Measurements from ENCODE around the gene ZC3H12A.

ZC3H12A gene

DNA sequence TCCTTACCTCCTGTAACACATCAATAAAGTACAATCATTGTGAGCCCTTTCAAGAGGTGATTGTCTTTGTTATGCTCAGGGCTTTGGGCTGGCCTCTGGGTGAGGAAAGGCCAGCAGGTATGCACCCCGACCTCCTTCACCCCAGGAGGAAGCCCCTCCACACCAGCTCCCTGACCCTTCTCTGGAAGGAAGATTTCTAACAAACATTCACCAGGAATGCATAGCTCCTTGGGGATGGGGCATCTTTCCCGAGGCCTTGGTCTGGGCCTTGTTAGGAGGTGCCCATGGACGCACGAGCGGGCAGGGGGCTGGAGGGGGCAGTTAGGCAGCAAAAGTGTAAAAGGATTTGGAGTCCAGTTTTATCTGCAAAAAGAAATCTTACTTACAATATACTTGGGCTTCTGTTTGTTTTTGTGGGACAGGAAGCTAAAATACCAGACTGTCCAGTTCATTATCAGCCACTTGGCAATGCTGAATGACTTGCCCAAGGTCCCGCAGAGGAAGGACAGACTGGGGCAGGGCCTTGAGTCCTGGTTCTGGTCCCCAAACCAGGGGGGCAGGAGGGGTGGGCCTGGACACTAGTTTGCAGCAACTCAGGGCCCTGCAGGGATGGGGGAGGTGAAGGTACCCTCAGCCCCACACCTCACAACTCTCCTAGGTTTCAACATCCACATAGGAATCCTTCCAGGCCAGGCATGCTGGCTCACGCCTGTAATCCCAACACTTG, 10.1 kb downstream of the ZC3H12A start:
- Histone ChIP-seq H4K20me1 (ENCODE audit: insufficient read depth) (no peaks in the 10 kb centered on the region), H3K4me2 (no peak overlapping the region), H3K36me3 (ENCODE audit: insufficient read depth) (0 out of 2 replicates have a peak, but pooled peaks cover 3% of the 10 kb centered on the region), H3K4me1 (ENCODE audit: low read depth, poor library complexity, severe bottlenecking) (peaks cover 29% of the 10 kb centered on the region), H3K27me3 (ENCODE audit: insufficient read depth, low read depth) (no peaks in the 10 kb centered on the region), H3K9ac (no peak overlapping the region), H3K79me2 (ENCODE audit: insufficient read depth, low read depth) (peaks cover 8% of the 10 kb centered on the region; the same call in 1 of the 2 replicates), H2AFZ (ENCODE audit: low read depth) (no peak overlapping the region), H3K4me3 (IDR thresholded peaks at IDR 0.05; ENCODE audit: insufficient read depth, low read depth, low read length) (no peak overlapping the region), H3K27ac (no peak overlapping the region)
- TF ChIP-seq, protein P1, sequence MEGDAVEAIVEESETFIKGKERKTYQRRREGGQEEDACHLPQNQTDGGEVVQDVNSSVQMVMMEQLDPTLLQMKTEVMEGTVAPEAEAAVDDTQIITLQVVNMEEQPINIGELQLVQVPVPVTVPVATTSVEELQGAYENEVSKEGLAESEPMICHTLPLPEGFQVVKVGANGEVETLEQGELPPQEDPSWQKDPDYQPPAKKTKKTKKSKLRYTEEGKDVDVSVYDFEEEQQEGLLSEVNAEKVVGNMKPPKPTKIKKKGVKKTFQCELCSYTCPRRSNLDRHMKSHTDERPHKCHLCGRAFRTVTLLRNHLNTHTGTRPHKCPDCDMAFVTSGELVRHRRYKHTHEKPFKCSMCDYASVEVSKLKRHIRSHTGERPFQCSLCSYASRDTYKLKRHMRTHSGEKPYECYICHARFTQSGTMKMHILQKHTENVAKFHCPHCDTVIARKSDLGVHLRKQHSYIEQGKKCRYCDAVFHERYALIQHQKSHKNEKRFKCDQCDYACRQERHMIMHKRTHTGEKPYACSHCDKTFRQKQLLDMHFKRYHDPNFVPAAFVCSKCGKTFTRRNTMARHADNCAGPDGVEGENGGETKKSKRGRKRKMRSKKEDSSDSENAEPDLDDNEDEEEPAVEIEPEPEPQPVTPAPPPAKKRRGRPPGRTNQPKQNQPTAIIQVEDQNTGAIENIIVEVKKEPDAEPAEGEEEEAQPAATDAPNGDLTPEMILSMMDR (conservative IDR thresholded peaks at IDR 0.05; ENCODE audit: low read depth, low read length): no peak

DNA sequence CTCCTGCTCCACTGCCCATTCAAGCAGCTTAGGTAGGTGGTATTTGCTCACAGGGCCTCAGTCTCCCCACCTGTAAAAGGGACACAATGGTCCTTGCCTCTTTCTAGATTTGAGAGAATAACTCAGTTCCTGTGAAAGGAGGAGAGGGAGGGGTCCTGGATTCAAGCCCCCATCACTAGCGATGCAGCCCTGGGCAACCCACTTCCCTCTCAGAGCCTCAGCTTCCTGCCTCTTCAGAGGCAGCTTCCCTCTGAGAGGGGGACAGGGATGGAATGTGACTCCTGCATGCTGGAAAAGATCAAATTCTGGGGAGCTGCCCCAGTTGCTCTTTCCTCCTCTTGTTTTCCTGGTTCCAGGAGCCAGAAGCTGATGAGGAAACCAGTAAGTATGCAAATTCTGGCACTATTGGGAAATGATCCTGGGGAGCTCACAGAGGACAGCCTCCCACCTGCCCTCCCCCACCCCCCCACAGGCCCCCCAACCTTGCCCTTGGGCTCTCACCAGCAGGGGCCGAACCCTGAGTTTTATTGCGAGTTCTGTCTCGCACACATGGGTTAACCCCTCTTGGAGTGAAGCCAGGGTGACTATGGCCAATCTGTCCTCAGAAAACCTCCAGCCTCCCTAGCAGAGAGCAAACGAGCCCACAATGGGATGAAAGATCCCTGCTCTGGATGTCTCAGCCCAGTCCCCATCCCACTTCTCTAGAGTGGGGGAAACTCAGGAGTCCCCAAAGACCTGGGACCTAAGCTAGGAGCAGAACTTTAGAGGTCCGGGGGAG, 11.7 kb downstream of the ZC3H12A start:
- no peak overlapping the region for H3K4me2 ChIP-seq
- H3K9ac ChIP-seq: no peak overlapping the region
- TF ChIP-seq, protein P1 (conservative IDR thresholded peaks at IDR 0.05; ENCODE audit: low read depth, low read length): no peak
- H3K27me3 ChIP-seq (ENCODE audit: insufficient read depth, low read depth): no peaks in the 10 kb centered on the region
- no peaks in the 10 kb centered on the region for H3K79me2 ChIP-seq (ENCODE audit: insufficient read depth, low read depth)
- H3K27ac ChIP-seq: no peak overlapping the region
- 0 out of 2 replicates have a peak, but pooled peaks cover 1% of the 10 kb centered on the region for H3K36me3 ChIP-seq (ENCODE audit: insufficient read depth)
- no peaks in the 10 kb centered on the region for H4K20me1 ChIP-seq (ENCODE audit: insufficient read depth)
- H3K4me1 ChIP-seq (ENCODE audit: low read depth, poor library complexity, severe bottlenecking): peaks cover 17% of the 10 kb centered on the region
- H2AFZ ChIP-seq (ENCODE audit: low read depth): no peak overlapping the region
- no peak overlapping the region for H3K4me3 ChIP-seq (IDR thresholded peaks at IDR 0.05; ENCODE audit: insufficient read depth, low read depth, low read length)

DNA sequence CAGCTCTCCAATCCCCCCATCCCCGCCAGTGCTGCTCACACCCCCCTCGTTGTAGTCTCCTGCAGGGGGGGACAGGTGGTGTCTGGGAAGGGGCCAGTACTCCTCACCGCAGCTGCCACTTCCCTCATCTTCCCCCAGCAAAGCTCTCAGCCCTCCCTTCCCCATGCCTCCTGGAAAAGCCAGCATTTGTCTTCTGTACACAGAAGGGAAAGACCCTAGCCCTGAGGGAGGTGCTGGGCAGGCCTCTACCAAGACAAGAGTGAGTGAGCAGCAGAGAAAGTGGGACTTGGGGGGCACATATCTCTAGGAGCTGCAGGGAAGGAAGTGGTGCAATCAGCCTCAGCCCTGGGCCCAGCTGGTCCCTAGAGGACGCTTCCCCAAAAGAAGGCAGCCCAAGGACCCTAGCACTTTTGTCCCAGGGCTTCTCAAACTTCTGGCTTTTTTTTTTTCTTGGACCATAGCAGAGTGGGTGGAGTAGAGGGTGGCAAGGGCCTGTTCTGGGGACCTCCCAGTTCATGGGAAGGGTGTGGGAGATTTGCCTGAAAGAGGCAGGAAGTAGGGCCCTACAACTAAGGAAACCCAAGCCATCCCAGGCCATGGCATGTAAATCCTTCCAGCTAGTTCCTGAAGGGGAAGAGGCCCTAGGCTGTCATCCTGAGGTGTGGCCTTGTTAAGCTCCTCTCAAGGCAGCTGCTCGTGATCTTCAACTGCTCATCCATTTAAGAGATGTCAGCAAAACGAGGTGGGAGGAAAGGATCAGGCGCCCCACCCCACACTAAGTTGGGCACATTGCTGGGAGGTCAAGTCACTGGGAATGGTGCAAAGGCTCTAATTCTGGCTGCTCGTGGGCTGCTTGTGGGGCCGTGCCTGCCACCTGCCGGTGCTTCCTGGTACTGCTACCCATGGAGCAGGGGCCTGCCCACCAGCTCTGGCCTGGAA, 12.6 kb downstream of the ZC3H12A start:
- Histone ChIP-seq H3K4me3 (IDR thresholded peaks at IDR 0.05; ENCODE audit: insufficient read depth, low read depth, low read length) (no peak overlapping the region), H3K36me3 (ENCODE audit: insufficient read depth) (no peaks in the 10 kb centered on the region), H3K27ac (no peak overlapping the region; the same call in 1 of the 2 replicates), H3K4me2 (no peak overlapping the region; the same call in 1 of the 2 replicates), H4K20me1 (ENCODE audit: insufficient read depth) (no peaks in the 10 kb centered on the region), H2AFZ (ENCODE audit: low read depth) (no peak overlapping the region), H3K4me1 (ENCODE audit: low read depth, poor library complexity, severe bottlenecking) (peaks cover 17% of the 10 kb centered on the region), H3K79me2 (ENCODE audit: insufficient read depth, low read depth) (no peaks in the 10 kb centered on the region), H3K27me3 (ENCODE audit: insufficient read depth, low read depth) (no peaks in the 10 kb centered on the region), H3K9ac (no peak overlapping the region)
- TF ChIP-seq, protein P1 (conservative IDR thresholded peaks at IDR 0.05; ENCODE audit: low read depth, low read length): peak; percentile 98

DNA sequence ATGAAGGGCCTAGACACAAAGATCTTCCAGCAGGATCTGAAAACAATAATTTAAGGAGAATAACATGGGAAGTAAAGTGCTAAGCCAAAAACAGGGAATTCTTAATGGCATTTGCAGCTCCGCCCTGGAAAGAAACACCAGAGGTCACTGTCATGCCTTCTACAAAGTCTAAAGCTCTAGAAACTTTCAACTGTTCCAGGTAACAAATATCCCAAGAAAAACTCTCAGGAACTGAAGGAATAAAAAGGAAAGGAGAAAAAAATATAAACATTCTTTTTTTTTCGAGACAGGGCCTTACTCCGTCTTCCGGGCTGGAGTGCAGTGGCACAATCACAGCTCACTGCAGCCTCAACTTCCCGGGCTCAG, 13.2 kb downstream of the ZC3H12A start:
- Histone ChIP-seq H3K36me3 (ENCODE audit: insufficient read depth) (no peaks in the 10 kb centered on the region), H3K27ac (no peak overlapping the region)
- TF ChIP-seq, protein P1 (conservative IDR thresholded peaks at IDR 0.05; ENCODE audit: low read depth, low read length): no peak; the same call in 1 of the 2 replicates

More for the DNA sequence above, 13.2 kb downstream of the ZC3H12A start:
- H3K4me2 ChIP-seq: no peak overlapping the region
- H4K20me1 ChIP-seq (ENCODE audit: insufficient read depth): no peaks in the 10 kb centered on the region
- no peak overlapping the region for H3K9ac ChIP-seq
- no peak overlapping the region for H3K4me3 ChIP-seq (IDR thresholded peaks at IDR 0.05; ENCODE audit: insufficient read depth, low read depth, low read length)
- H2AFZ ChIP-seq (ENCODE audit: low read depth): no peak overlapping the region
- H3K79me2 ChIP-seq (ENCODE audit: insufficient read depth, low read depth): no peaks in the 10 kb centered on the region
- peaks cover 20% of the 10 kb centered on the region for H3K4me1 ChIP-seq (ENCODE audit: low read depth, poor library complexity, severe bottlenecking)
- H3K27me3 ChIP-seq (ENCODE audit: insufficient read depth, low read depth): no peaks in the 10 kb centered on the region

Measured in KMS-11 (cell line).